SHP77 (cell line): ENCODE data around the gene SIRPB2.

Experiments
- DNase-seq, 2 experiments: peaks; one replicate each; lab custom pipeline; 2025; lab: John Stamatoyannopoulos, UW

The SIRPB2 gene

GRCh38 chr20:1491281-1491840 lies at the start of gene SIRPB2:
TSS of gene SIRPB2 (minus strand) at chr20:1491420. CDS start at chr20:1491359, 61 bp downstream.
- no peak for DNase-seq

DNA sequence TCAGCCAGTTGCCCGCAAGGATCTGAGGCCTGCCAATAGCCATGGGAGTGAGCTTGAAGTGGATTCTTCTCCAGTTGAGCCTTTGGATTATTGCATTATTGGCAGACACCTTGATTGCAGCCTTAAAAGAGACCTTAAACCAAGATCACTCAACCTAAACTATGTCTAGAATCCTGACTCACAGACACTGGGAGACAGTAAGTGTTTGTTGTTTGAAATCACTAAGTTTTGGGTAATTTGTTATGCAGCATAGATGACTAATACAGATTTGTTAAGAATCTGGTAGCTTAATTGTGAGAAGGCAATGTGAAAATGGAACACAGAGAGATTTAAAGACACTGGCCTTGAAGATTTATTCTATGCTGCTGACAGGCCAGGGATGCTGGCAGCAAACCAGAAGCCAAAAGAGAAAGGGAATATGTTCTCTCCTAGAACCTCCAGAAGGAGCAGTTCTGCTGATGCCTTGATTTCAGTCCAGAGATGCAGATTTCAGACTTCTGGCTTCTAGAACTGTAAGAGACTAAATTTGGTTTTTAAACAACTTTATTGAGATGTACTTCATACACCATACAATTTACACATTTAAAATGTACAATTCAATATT lies 48.7 kb upstream of the SIRPB2 start:
- no peak for DNase-seq

DNA sequence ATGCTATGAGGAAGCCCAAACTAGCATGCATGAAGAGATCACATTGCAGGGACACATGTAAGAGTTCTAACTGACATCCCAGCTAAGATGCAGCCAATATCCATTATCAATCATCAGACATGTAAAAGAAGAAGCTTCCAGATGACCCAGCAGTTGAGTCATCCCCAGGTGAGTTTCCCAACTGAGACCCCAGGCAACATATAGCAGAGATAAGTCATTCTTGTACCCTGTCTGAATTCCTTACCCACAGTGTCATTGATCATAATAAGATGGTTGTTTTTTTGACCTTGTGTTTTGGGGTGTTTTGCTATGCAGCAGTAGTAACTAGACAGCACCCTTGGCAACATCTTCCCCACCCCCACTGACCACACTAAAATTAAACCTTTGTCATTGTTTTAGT lies 47.4 kb upstream of the SIRPB2 start:
- DNase-seq = no peak

DNA sequence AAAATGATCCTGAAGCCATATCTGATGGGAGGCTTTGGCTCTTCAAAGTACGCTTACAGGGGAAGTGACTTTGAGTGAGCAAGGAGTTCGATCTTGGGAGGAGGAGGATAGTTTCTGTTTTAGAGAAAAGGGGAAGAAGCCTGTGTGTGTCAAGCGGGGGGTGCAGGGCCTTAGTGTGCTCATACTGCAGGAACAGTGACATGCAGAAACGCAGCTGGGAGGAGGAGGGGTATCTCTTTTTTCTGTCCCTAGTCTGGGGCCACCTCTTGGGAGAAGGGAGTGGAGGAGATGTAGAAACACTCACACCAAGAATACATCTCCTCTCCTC lies 46.5 kb upstream of the SIRPB2 start:
- DNase-seq = no peak

DNA sequence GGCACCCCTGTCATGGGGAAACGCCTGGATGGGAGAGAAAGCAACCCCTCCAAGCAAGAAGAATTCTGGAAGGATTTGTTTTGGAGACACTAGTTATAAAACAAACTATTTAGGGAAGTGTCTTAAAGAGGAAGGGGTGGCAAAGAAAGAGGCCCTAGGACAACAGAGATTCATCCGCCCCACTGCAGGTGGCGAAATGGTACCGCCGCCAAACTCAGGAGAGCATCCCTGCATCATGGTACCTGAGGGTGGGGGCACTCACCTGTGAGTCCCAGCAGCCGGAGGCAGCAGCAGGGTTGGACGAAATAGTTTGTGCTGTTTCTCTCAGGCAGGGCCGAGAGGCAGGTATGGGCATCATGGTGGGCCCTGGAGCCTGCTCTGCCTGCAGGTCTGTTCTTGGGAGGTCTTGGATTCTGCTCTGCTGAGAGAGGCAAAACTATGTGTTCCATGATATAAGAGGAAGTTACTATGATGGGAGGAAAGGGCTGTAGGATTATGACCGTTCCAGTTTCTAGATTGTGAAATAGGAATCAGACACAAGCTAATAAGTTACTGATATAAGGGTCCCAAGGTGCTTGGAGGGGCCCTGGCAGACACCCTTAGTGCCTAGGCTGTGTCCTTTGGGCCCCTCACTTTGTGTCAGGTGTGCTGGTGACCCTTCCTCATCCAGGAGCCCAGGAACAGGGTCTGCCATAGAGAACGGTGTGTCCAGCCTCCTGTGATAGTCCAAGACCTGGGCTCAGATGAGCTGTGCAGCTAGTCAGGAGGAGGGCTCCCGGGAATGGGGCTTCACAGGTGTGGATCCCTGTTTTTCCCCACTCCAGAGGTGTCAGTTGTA lies 45.9 kb upstream of the SIRPB2 start:
- DNase-seq = no peak

- no peak for DNase-seq
Observed at GRCh38 chr20:1535420-1536175, 44.4 kb upstream of the SIRPB2 start.

GRCh38 chr20:1534526-1534925 lies 43.3 kb upstream of the SIRPB2 start:
- no peak for DNase-seq

DNA sequence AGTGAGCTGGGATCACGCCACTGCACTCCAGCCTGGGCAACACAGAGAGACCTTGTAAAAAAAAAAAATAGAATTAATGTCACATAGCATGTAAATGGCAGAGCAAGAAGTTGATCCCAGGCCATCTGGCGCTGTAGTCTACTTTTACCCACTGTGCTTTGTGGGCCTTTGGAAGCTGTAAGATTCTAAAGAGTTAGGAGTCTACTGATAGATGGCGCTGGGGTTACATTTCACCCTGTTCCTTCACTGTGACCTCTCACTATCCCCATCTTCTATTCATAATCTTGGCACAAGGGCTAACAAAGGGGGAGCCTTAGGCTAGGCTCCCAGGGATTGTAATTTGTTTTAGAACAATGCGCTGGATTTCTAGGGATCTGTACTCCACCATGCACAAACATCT lies 41.8 kb upstream of the SIRPB2 start:
- DNase-seq = no peak

GRCh38 chr20:1528811-1529210 lies 37.6 kb upstream of the SIRPB2 start:
- DNase-seq = no peak

GRCh38 chr20:1527923-1528322 lies 36.7 kb upstream of the SIRPB2 start:
- DNase-seq = no peak

- no peak for DNase-seq
Observed at GRCh38 chr20:1526896-1527295, 35.7 kb upstream of the SIRPB2 start.

GRCh38 chr20:1526310-1526709 lies 35.1 kb upstream of the SIRPB2 start:
- no peak for DNase-seq

DNA sequence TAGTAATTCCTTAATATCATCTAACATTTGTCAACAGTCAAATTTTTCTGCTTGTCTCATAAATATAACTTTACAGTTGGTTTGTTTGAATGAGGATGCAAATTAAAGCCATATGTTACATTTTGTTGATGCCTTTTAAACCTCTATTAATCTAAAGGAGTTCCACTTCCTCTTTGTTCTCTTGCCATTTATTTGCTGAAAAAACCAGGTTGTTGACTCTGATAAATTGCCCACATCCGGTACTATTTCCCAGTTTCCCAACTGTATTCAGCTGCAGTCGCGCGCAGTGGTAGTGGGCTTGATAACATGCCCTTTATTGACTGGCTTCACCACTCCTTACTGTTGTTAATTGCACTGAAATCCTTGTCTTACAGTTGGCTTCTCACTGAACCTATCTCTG lies 32.8 kb upstream of the SIRPB2 start:
- peak; percentile 15 to 17 for DNase-seq

- no peak for DNase-seq
Observed at GRCh38 chr20:1517010-1517409, 25.8 kb upstream of the SIRPB2 start.

DNA sequence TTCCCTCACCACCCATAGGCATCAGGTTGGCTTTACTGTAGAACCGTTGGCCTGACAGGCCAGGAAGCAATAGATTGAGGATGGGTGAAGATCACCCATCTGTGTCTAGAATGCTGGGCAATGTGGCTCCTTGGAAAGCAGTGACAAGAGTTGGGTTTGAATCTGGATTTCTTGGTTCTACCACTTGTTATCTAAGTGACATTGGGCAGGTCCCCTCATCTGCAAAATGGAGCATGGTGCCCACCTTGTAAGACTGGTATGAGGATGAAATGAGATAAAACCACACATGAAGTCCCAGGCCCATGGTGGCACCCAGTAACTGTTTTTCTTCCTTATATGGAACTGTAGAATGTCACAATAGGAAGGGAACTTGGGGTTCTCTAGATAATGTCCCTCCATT lies 22.6 kb upstream of the SIRPB2 start:
- no peak for DNase-seq

DNA sequence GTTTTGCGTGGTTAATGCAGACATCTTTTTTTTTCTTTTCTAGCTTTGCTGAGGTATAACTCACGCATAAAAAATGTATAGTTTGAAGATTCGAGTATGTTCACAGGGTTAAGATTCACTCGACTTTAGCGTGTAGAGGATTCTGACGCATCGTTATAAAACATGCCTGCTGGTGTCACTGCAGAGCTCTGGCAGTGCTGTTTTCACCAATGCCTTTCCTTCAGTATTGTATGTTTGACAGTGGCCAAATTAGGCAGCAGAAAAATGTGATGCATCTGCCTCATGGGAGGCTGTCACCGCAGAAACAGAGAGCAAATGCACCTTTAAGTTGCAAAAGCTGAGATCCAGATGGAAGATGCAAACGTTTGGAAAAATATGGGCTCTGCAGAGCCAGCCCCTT lies 18.0 kb upstream of the SIRPB2 start:
- DNase-seq = peak in 1 of 2 experiments; percentile 17

DNA sequence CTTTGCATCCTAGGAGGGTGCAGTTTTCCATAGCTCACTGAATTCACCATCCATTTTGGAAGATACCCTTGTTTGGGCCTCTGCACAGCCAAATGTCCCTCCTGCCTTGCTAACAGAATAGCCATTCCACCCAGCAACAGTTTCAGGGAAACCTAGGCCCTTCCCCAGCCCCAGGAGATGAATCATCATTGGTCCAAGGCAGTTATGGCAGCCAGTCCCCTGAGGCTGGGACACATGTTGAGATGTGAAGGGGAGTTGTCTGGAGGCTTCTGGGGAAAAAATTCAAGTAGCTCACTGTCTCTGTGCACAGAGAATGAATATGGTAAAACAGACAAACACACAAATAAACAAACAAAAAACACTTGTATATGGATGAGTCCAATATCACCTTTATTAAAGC lies 17.4 kb upstream of the SIRPB2 start:
- no peak for DNase-seq

- DNase-seq = no peak
Observed at GRCh38 chr20:1507276-1507675, 16.1 kb upstream of the SIRPB2 start.

DNA sequence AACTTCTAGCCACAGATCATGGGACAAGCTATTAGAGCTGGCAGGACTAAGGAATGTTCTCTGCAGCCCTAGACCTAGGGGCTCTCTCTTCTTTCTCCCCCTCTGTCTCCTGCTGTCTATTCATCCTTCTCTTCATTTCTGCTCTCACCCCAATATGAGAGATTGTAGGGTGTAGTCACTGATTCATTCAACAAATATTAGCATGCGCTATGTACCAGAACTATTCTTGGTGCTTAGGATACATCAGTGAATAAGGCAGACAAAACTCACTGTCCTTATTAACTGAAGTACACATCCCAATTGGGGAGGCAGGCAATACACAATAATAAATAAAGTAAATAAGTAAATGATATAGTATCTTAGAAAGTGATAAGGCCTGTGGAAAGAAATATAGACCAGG lies 14.7 kb upstream of the SIRPB2 start:
- no peak for DNase-seq

DNA sequence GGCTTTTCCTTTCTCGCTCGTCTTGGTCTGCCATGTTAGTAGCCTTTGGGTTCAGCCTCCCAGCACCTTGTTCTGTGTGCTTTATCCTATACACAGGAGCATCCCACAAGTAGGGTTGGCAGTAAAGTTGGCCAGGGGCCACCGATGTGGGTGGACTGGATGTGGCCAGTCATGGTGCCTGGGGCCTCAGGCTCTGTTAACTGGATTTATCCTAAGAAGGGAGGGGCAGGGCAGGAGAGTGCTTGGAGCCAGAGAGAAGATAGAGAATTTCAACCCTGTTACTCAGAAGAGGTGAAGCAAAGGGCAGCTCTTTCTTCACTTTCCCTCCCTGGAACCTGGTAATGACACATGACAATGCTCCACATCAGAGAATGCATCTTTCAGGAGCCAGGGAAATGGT lies 14.1 kb upstream of the SIRPB2 start:
- no peak for DNase-seq

DNA sequence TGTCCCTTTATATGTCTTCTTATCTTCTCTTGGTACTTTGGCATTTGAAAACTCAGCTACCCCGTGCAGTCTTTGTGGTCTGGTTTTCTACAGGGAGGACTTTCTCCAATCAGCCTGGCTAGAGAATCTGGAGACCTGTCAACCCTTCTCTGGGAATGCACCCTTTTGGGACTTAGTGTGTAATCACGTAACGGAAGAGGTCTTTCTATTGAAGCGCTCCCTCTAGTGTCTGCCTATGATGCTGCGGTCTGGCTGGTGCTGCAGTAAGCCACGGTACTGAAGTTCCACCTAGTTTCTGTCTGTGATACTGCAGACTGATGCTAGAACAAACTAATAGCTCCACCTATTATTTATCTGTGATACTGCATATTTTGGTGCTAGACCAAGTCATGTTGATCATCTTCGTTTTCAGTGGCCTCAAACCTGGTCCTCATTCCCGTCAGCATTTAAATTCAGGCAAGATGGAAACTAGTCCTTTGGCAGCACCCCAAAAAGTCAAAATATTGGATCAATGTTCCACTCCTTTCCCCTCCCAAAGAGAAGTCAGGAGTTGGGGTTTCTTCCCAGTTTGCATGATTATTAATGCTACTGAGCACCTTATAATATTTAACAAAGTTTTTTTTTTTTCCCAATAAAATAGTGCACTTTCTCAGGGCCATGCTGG lies 12.5 kb upstream of the SIRPB2 start:
- DNase-seq = peak; percentile 84 to 86

DNA sequence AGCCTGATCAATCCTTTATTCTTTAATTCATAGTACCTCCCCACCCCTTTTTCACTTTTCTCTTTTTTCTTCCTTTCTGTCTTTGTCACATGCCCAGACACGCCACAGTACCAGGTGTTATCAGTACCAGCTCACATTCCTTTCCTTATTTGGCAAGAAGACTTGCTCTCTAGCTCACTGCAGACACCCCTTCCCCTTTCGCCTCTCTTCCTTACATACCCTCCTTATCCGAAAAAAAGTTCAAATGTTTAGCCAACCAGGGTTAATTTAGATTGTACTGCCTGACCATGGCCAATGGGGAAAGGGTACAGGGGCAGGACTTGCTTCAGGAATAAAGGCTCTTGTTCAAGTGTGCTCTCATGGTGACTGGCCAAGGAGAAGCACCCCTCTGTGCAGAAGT lies 9.3 kb upstream of the SIRPB2 start:
- no peak for DNase-seq
